ENCODE data around the gene PCSK1N.

The PCSK1N gene

DNA sequence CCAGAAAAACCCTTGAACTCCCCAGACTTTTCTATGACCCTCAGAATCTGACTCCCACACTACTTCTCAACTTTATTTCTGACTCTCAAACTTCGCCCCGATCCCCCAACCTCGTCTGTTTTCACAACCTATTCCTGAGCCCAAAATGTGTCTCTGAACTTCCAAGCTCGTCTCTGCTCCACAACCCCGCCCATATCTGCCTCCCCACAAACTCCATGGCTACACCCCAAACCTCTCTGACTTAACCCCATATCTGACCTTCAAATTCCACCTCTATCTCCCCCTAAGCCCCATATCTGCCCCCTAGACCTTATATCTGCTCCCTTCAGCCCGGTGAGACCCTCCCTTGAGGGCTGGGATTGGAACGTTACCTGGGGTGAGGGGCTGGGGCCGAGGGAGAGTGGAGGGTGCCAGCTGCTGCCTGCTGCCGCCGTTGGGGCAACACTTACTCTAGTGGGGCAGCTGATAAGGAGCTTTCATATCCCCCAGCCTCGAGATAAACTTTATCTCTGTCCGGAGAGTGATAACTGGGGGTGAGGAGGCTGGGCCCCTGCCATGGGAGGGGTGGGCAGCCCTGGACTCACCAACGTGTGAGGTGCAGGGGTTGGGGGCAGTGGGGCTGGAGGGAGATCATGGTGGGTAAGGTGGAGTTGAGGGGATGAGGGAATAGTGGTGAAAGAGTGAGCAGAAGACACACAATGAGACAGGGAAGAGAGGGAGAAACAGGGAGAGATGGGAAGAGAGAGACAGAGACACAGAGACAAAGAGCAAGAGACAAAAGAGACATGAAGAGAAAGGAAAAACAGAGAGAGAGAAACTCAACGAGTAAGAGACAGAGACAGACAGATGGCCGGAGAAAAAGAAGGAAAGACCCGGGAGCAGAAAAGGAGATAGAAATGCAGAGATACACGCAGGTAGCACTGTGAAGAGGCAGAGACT lies 47.6 kb downstream of the PCSK1N start:
- no peak for DNase-seq

DNA sequence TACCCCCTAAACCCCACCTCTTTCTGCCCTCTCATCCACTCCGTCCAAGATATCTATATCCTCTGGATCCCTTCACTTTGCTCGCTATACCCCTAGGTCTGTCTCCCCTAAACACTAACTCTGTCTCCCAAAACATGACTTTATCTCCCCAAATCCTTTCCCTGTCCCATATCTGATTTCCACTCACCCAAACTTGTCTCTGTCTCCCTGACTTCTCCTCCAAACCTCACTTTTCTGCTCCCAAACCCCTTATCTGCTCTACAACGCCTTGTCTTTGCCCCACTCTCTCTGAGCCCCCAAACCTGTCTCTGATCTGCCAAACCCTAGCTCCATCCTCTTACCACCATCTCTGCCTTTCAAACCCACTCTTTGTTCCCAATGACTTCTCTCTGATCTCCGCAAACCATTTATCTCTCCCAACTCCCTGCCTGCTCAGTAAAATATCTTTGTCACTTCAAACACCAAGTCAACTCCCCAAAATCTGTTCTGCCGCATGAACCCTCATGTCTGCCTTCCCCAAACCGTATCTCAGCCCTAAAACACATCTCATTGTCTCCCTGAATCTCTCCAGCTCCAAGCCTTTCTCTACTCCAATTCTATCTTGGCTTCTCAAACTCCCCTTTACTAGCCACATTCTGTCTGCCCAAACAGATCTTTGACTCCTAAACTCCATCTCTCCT lies 48.4 kb downstream of the PCSK1N start:
- DNase-seq: no peak

- DNase-seq: no peak
These were observed 49.0 kb downstream of the PCSK1N start, which contains the start of gene GATA1 for GRCh38 chrX:48786341-48786800. TSS of gene GATA1 (plus strand) at chrX:48786590. CDS start at chrX:48791110, 4,520 bp downstream.

DNA sequence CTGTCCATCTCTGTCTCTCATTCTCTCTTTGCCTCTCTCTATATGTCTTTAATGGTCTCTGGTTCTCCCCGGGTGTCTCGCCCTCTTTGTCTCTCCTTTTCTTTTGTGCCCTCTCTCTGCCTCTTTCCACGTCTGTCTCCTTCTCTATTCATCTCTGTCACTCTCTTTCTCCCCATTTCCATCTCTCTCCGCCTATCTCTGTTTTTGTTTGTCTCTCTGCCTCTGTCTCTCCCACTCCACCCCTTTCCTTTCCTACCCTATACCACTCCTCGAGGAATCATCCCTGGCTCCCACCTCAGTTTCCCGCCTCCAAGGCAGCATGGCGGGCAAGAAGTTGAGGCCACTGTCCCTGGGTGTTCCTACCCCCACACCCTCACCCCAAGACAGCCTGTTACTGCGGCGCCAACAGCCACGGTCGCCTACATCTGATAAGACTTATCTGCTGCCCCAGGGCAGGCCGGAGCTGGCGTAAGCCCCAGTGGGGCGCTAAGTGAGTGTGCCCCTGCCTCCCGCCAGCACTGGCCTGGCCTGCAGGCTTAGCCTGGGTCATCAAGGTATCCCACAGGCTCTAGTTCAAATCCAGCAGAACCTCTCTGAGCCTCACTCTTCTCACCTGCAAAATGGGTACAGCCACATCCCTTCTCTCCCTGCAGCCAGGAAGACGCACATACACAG lies 49.7 kb downstream of the PCSK1N start:
- no peak for DNase-seq

DNA sequence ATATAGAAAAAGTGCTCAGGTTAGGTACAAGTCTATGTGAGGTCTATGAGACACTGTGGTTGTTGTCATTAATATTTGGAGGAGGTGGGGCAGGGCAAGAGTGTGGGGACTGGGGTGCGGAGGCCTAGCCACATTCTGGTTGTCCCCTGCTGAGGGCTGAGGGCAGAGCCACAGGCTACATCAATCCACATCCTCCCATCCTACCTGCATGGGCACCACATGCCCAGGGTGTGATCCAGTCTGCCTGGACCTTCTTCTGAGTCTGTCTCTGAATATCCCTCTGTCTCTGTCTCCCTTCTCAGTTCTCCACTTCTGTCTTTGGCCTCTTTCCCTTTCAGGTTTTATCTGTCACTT lies 50.2 kb downstream of the PCSK1N start:
- DNase-seq: no peak

GRCh38 chrX:48784726-48785125 lies 50.7 kb downstream of the PCSK1N start:
- DNase-seq: no peak

DNA sequence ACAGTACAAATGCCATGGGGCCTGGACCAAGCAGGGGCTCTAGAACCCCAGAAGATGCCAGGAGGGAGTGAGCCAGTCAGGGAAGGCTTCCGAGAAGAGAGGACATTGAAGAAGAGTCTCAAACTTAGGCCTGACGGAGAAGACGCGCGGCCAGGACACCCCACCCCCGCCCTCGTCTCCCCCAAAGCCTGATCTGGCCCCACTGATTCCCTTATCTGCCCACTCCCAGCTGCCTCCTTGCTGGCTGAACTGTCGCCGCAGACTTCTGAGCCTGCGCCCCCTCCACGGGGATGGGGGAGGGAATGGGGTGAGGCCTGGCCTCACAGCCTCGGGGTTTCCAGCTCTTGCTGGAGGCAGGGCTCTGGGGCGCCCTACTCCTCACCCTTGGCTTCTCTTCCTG lies 52.6 kb downstream of the PCSK1N start:
- DNase-seq: no peak

DNA sequence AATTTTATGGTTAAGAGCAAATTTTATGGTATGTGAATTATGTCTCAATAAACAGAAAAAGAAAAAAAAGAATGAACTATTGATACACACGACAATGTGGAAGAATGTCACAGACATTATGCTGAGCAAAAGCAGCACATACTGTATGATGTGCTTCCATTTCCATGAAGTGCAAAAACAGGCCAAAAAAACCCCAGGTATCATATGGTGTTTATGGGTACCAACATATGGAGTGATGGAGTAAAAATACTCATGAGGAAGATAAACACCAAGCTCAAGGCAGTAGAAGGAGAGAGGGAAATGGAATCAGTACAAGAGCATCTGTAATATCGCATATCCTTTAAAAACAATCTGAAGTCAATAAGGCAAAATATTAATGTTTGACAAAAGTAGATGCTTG lies 53.2 kb downstream of the PCSK1N start:
- DNase-seq: no peak

GRCh38 chrX:48781705-48782104 lies 53.7 kb downstream of the PCSK1N start:
- no peak for DNase-seq
